SK-N-SH (cell line): ENCODE results near the gene COL4A2. TPM values are rescaled to one million over a fixed set of nuclear protein-coding genes. Genes with fewer than 3 reads are reported as not detected.

Experiments used
- CTCF ChIA-PET: fragments of 300-600, 350-600 bp; formaldehyde crosslinking; extraction: SDS; loops from one replicate; lab custom pipeline; 2021; lab: Yijun Ruan, JAX
- POLR2A ChIA-PET: fragments of 350-600 bp; sonication (Branson Sonifier 250); formaldehyde crosslinking; extraction: SDS; loops from one replicate; lab custom pipeline; 2020; ENCODE audit warnings: antibody characterized with exemption, inconsistent platforms; lab: Yijun Ruan, JAX
- DNase-seq: peaks from one replicate; pipeline ENCODE4 v3.0.0; 2012
- H2AFZ ChIP-seq: fragments of 200-600 bp; sonication (generic); 2 replicates; pipeline ENCODE4 v1.8.1; 2016; ENCODE audit warnings: antibody characterized with exemption, mild to moderate bottlenecking, low read depth
- H3F3A ChIP-seq: fragments of 200-600 bp; sonication (generic); replicated peaks from 2 replicates; pipeline ENCODE3; 2016; ENCODE audit warnings: antibody characterized with exemption, mild to moderate bottlenecking; ENCODE audit not compliant: insufficient read depth
- H3K27ac ChIP-seq, 2 experiments: fragments of 200-500 bp in 1 of 2; fragments of 200-600 bp in 1 of 2; sonication (Bioruptor generic) in 1 of 2; sonication (generic), shearing (Covaris generic) in 1 of 2; 2 replicates each; pipeline versions ENCODE4 v1.5.1 to v1.6.1; 2014 to 2016; ENCODE audit warnings: low read depth in 2 of 2, inconsistent platforms in 1 of 2, low read length in 1 of 2, mild to moderate bottlenecking in 1 of 2, mixed read lengths in 1 of 2
- H3K27me3 ChIP-seq: fragments of 200-600 bp; sonication (generic), shearing (Covaris generic); 2 replicates; pipeline ENCODE4 v1.6.1; 2016; ENCODE audit warnings: mixed run types; ENCODE audit not compliant: insufficient read depth
- H3K36me3 ChIP-seq, 2 experiments: fragments of 200-500 bp in 1 of 2; fragments of 200-600 bp in 1 of 2; sonication (Bioruptor generic) in 1 of 2; sonication (generic) in 1 of 2; replicated peaks in 1 of 2; 2 replicates each; pipeline versions ENCODE3 to v1.5.1; 2014 to 2016; ENCODE audit warnings: low read length in 1 of 2, mild to moderate bottlenecking in 1 of 2; ENCODE audit not compliant: insufficient read depth in 2 of 2, control insufficient read depth in 1 of 2
- H3K4me1 ChIP-seq, 2 experiments: fragments of 200-500 bp in 1 of 2; fragments of 200-600 bp in 1 of 2; sonication (Bioruptor generic) in 1 of 2; sonication (generic), shearing (Covaris generic) in 1 of 2; 2 replicates each; pipeline versions ENCODE4 v1.5.1 to v1.6.1; 2014 to 2016; ENCODE audit warnings: low read depth in 1 of 2, low read length in 1 of 2, mixed run types in 1 of 2; ENCODE audit not compliant: insufficient read depth in 2 of 2, control insufficient read depth in 1 of 2
- H3K4me2 ChIP-seq: fragments of 200-600 bp; sonication (generic), shearing (Covaris generic); 2 replicates; pipeline ENCODE4 v1.6.1; 2017; ENCODE audit warnings: mixed run types
- H3K4me3 ChIP-seq, 2 experiments: fragments of 200-500 bp in 1 of 2; fragments of 200-600 bp in 1 of 2; sonication (Bioruptor generic) in 1 of 2; sonication (generic), shearing (Covaris generic) in 1 of 2; 2 replicates each; pipeline versions ENCODE4 v1.5.1 to v1.8.1; 2014 to 2016; ENCODE audit warnings: low read depth in 2 of 2, inconsistent platforms in 1 of 2, low read length in 1 of 2, mild to moderate bottlenecking in 1 of 2, mixed read lengths in 1 of 2, moderate library complexity in 1 of 2
- H3K79me2 ChIP-seq: fragments of 200-600 bp; sonication (generic); 2 replicates; pipeline ENCODE4 v1.8.1; 2017; ENCODE audit warnings: mild to moderate bottlenecking; ENCODE audit not compliant: insufficient read depth
- H3K9ac ChIP-seq: fragments of 200-600 bp; sonication (generic); 2 replicates; pipeline ENCODE4 v1.6.1; 2017; ENCODE audit warnings: mixed run types
- H3K9me2 ChIP-seq: fragments of 200-600 bp; sonication (generic); 2 replicates; pipeline ENCODE4 v1.6.1; 2017; ENCODE audit warnings: mixed run types
- H3K9me3 ChIP-seq: fragments of 200-600 bp; sonication (generic); 2 replicates; pipeline ENCODE4 v1.6.1; 2017; ENCODE audit warnings: mixed run types, mild to moderate bottlenecking, moderate library complexity
- H4K20me1 ChIP-seq: fragments of 200-600 bp; sonication (generic); 2 replicates; pipeline ENCODE4 v1.6.1; 2017; ENCODE audit warnings: mild to moderate bottlenecking, mixed run types; ENCODE audit not compliant: insufficient read depth
- CHD2 ChIP-seq: fragments of 150-350 bp; IDR thresholded peaks from 2 replicates; pipeline ENCODE4 v1.6.1; 2018; ENCODE audit warnings: low read length; ENCODE audit not compliant: partially characterized antibody
- CTCF ChIP-seq: fragments of 200-600 bp; sonication (generic); IDR thresholded peaks from 2 replicates; pipeline ENCODE4 v1.6.1; 2017; ENCODE audit warnings: antibody characterized with exemption, mild to moderate bottlenecking, moderate library complexity
- EZH2phosphoT487 ChIP-seq: fragments of 200-600 bp; sonication (generic); IDR thresholded peaks from 2 replicates; pipeline ENCODE4 v1.6.1; 2017; ENCODE audit warnings: low read depth, mixed run types, mild to moderate bottlenecking, antibody characterized with exemption, moderate library complexity, borderline replicate concordance
- FOSL2 ChIP-seq: IDR thresholded peaks from 2 replicates; pipeline ENCODE4 v1.4.0; 2012; ENCODE audit warnings: low read depth, mild to moderate bottlenecking, moderate library complexity, borderline replicate concordance
- FOXJ3 ChIP-seq: sonication (generic); formaldehyde crosslinking; IDR thresholded peaks from 2 replicates; pipeline ENCODE4 v1.5.1; 2020; ENCODE audit warnings: mild to moderate bottlenecking, missing genetic modification reagents
- FOXM1 ChIP-seq: IDR thresholded peaks from 2 replicates; pipeline ENCODE4 v1.4.0; 2012; ENCODE audit warnings: low read depth, mild to moderate bottlenecking
- GABPA ChIP-seq: IDR thresholded peaks from 2 replicates; pipeline ENCODE4 v1.4.0; 2012; ENCODE audit warnings: low read depth, mild to moderate bottlenecking
- MEF2A ChIP-seq: IDR thresholded peaks from 2 replicates; pipeline ENCODE4 v1.4.0; 2012; ENCODE audit warnings: low read depth, borderline replicate concordance
- MXI1 ChIP-seq: IDR thresholded peaks from 2 replicates; pipeline ENCODE4 v1.6.1; 2012; ENCODE audit warnings: mild to moderate bottlenecking, low read depth, low read length, improper control_type of control experiment
- POLR2AphosphoS5 ChIP-seq: IDR thresholded peaks from 2 replicates; pipeline ENCODE4 v1.6.1; 2012; ENCODE audit warnings: low read depth, low read length
- RAD21 ChIP-seq: IDR thresholded peaks from 2 replicates; pipeline ENCODE4 v1.6.1; 2012; ENCODE audit warnings: mild to moderate bottlenecking, low read length
- REST ChIP-seq: IDR thresholded peaks from 2 replicates; pipeline ENCODE4 v1.6.1; 2012; ENCODE audit warnings: mild to moderate bottlenecking, low read depth, low read length, moderate library complexity
- RXRA ChIP-seq: IDR thresholded peaks from 2 replicates; pipeline ENCODE4 v1.4.0; 2012; ENCODE audit warnings: low read depth, mild to moderate bottlenecking, borderline replicate concordance
- SIN3A ChIP-seq: IDR thresholded peaks from 2 replicates; pipeline ENCODE4 v1.6.1; 2012; ENCODE audit warnings: low read depth, mild to moderate bottlenecking, low read length, moderate library complexity, borderline replicate concordance
- TCF12 ChIP-seq: IDR thresholded peaks from 2 replicates; pipeline ENCODE4 v1.4.0; 2012
- YY1 ChIP-seq: IDR thresholded peaks from 2 replicates; pipeline ENCODE4 v1.4.0; 2012; ENCODE audit warnings: low read depth, mild to moderate bottlenecking
- ZBTB33 ChIP-seq: IDR thresholded peaks from 2 replicates; pipeline ENCODE4 v1.4.0; 2012; ENCODE audit warnings: low read depth, borderline replicate concordance
- WGBS: methylation state at CpG from one replicate; pipeline ENCODE4 v1.1.6; 2017; ENCODE audit warnings: low lambda C conversion rate; 5-methylcytosine and 5-hydroxymethylcytosine counted together
- polyA plus RNA-seq, 3 experiments: library from polyadenylated mRNA; depleted of rRNA; stranded (reverse); fragments of >200 nt; gene quantifications; 2 replicates each; pipeline ENCODE4 v1.2.3, GENCODE V29; 2012
- TF ChIP-seq, protein P1 (sequence below): IDR thresholded peaks from 2 replicates; pipeline ENCODE4; 2012

Gene COL4A2
- polyA plus RNA-seq, 1 of the 3 experiments (the other 2 are of a cell fraction): 137 TPM

- H3K79me2 ChIP-seq: peaks cover 93% of the 10 kb centered on the region
- H3K4me3 ChIP-seq: no peak overlapping the region
- peaks cover 2 to 15% of the 10 kb centered on the region in 2 experiments for H3K36me3 ChIP-seq
- no peaks in the 10 kb centered on the region for H3K27me3 ChIP-seq
- CTCF ChIA-PET: no interaction called here
- H3K9me2 ChIP-seq: no peaks in the 10 kb centered on the region
- H2AFZ ChIP-seq: no peak overlapping the region
- H3K4me1 ChIP-seq: peaks cover 7 to 30% of the 10 kb centered on the region in 2 experiments; a peak in 3 of 4 replicates
- no peaks in the 10 kb centered on the region for H4K20me1 ChIP-seq
- no peak for TF ChIP-seq FOSL2
- TF ChIP-seq REST: no peak
- no peak for TF ChIP-seq RAD21
- no peak for TF ChIP-seq FOXJ3
- TF ChIP-seq, protein P1, sequence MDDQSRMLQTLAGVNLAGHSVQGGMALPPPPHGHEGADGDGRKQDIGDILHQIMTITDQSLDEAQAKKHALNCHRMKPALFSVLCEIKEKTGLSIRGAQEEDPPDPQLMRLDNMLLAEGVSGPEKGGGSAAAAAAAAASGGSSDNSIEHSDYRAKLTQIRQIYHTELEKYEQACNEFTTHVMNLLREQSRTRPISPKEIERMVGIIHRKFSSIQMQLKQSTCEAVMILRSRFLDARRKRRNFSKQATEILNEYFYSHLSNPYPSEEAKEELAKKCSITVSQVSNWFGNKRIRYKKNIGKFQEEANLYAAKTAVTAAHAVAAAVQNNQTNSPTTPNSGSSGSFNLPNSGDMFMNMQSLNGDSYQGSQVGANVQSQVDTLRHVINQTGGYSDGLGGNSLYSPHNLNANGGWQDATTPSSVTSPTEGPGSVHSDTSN: no peak
- no peak for TF ChIP-seq ZBTB33
- TF ChIP-seq YY1: no peak
- H3K27ac ChIP-seq: peak overlapping the region in 1 of 2 experiments; percentile 33; a peak in 1 of 4 replicates
- WGBS: 87% methylated on average over 10 of the region's 18 CpGs
- no peaks in the 10 kb centered on the region for H3K9me3 ChIP-seq
- no peak overlapping the region for H3K4me2 ChIP-seq
- peaks cover 51% of the 10 kb centered on the region for H3F3A ChIP-seq
- DNase-seq: no peak
- H3K9ac ChIP-seq: no peak overlapping the region
- POLR2A ChIA-PET: no interaction called here
Measured at GRCh38 chr13:110314516-110315245, 7.6 kb downstream of the COL4A2 start.

DNA sequence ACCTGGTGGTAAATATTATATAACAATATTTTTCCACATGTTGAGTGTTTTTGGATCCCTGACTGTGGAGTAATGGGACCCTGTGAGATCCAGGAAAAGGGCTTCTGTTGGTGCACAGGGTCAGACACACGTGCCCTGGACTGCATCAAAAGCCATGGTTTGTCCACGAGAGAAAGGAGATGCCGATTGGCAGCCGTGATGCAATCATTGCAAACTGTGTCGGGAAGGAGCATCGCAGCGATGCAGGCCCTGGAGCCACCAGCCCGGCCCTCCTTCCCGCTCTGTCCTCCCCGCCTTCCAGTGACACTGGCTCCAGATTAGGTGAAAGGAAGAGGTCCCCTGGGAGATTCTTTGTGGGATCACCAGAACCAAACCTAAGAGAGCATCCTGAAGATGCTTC lies 9.1 kb downstream of the COL4A2 start:
- Histone ChIP-seq H3K27me3 (no peaks in the 10 kb centered on the region), H3K36me3 (peaks cover 2 to 3% of the 10 kb centered on the region in 2 experiments), H3K4me1 (peaks cover 12 to 38% of the 10 kb centered on the region in 2 experiments; a peak in 3 of 4 replicates), H3K27ac (peak overlapping the region in 1 of 2 experiments; percentile 33; a peak in 1 of 4 replicates), H3K4me2 (no peak overlapping the region), H3K9me3 (no peaks in the 10 kb centered on the region), H3K4me3 (no peak overlapping the region), H4K20me1 (no peaks in the 10 kb centered on the region), H2AFZ (no peak overlapping the region), H3F3A (peaks cover 66% of the 10 kb centered on the region), H3K9ac (no peak overlapping the region), H3K79me2 (peaks cover 88% of the 10 kb centered on the region), H3K9me2 (no peaks in the 10 kb centered on the region)
- CTCF ChIA-PET: no interaction called here
- POLR2A ChIA-PET: no interaction called here
- WGBS: 89% methylated on average over 10 of the region's 10 CpGs
- DNase-seq: no peak
- TF ChIP-seq YY1: no peak
- no peak for TF ChIP-seq CHD2
- no peak for TF ChIP-seq MXI1
- no peak for TF ChIP-seq MEF2A
- TF ChIP-seq FOXJ3: no peak
- no peak for TF ChIP-seq SIN3A
- TF ChIP-seq CTCF: no peak
- TF ChIP-seq EZH2phosphoT487: no peak
- TF ChIP-seq POLR2AphosphoS5: no peak
- no peak for TF ChIP-seq GABPA
- no peak for TF ChIP-seq RXRA
- no peak for TF ChIP-seq FOXM1
- TF ChIP-seq TCF12: no peak
